Nephron (organoid): ENCODE measurements around the gene CNR1.
A peak's percentile ranks its signal among the peaks of the same experiment; 100 is the strongest.

Experiments used
- H3K27ac Mint-ChIP-seq, 3 experiments: 2 replicates each; pipeline ENCODE4 v1.8.0; 2020; ENCODE audit warnings: mixed read lengths in 3 of 3, mild to moderate bottlenecking in 2 of 3, moderate library complexity in 1 of 3
- H3K27me3 Mint-ChIP-seq: 2 replicates; pipeline ENCODE4 v1.8.0; 2021; ENCODE audit warnings: low read depth, mild to moderate bottlenecking, moderate library complexity, mixed read lengths
- H3K36me3 Mint-ChIP-seq: 2 replicates; pipeline ENCODE4 v1.8.0; 2020; ENCODE audit warnings: low read depth, mixed read lengths
- H3K4me1 Mint-ChIP-seq: 2 replicates; pipeline ENCODE4 v1.8.0; 2020; ENCODE audit warnings: mixed read lengths
- H3K4me3 Mint-ChIP-seq, 3 experiments: 2 replicates each; pipeline ENCODE4 v1.8.0; 2020; ENCODE audit warnings: mild to moderate bottlenecking in 3 of 3, mixed read lengths in 3 of 3, moderate library complexity in 2 of 3
- H3K9me3 Mint-ChIP-seq: 2 replicates; pipeline ENCODE4 v1.8.0; 2020; ENCODE audit warnings: mixed read lengths
- CTCF ChIP-seq, 3 experiments: fragments of 200-600 bp; sonication (generic); IDR thresholded peaks; one replicate each; pipeline ENCODE4 v1.5.0; 2021; ENCODE audit warnings: antibody characterized with exemption in 3 of 3; ENCODE audit not compliant: unreplicated experiment in 3 of 3

Gene CNR1

GRCh38 chr6:88167352-88167937, 1.3 kb upstream of the CNR1 start:
- Mint-ChIP-seq H3K27me3 (peaks cover 80% of the 10 kb centered on the region), H3K36me3 (no peaks in the 10 kb centered on the region), H3K4me1 (peaks cover 9% of the 10 kb centered on the region), H3K4me3 (peak overlapping the region; percentile 62 to 80 (median 76)), H3K27ac (no peak overlapping the region), H3K9me3 (no peaks in the 10 kb centered on the region)
- no peak for TF ChIP-seq CTCF (IDR thresholded peaks at IDR 0.05; ENCODE audit: unreplicated experiment in 3 of 3)

GRCh38 chr6:88166493-88167351, 575 bp upstream of the CNR1 start:
- peaks cover 84% of the 10 kb centered on the region for H3K27me3 Mint-ChIP-seq
- peak overlapping the region; percentile 84 to 87 (median 86) for H3K4me3 Mint-ChIP-seq
- no peak for TF ChIP-seq CTCF (IDR thresholded peaks at IDR 0.05; ENCODE audit: unreplicated experiment in 3 of 3)
- no peaks in the 10 kb centered on the region for H3K9me3 Mint-ChIP-seq
- H3K4me1 Mint-ChIP-seq = peaks cover 9% of the 10 kb centered on the region
- H3K36me3 Mint-ChIP-seq = no peaks in the 10 kb centered on the region
- no peak overlapping the region for H3K27ac Mint-ChIP-seq

GRCh38 chr6:88165087-88165843, 882 bp downstream of the CNR1 start:
- H3K27ac Mint-ChIP-seq = peak overlapping the region in 2 of 3 experiments; percentile 10 to 20
- H3K27me3 Mint-ChIP-seq = peaks cover 71% of the 10 kb centered on the region
- TF ChIP-seq CTCF (IDR thresholded peaks at IDR 0.05; ENCODE audit: unreplicated experiment in 3 of 3) = no peak
- no peaks in the 10 kb centered on the region for H3K36me3 Mint-ChIP-seq
- H3K4me1 Mint-ChIP-seq = peaks cover 9% of the 10 kb centered on the region
- peak overlapping the region; percentile 82 to 87 (median 87) for H3K4me3 Mint-ChIP-seq
- no peaks in the 10 kb centered on the region for H3K9me3 Mint-ChIP-seq

GRCh38 chr6:88164061-88164460, 2.1 kb downstream of the CNR1 start:
- Mint-ChIP-seq H3K4me1 (peaks cover 9% of the 10 kb centered on the region), H3K27me3 (peaks cover 59% of the 10 kb centered on the region), H3K4me3 (peak overlapping the region; percentile 57 to 82 (median 74)), H3K9me3 (no peaks in the 10 kb centered on the region), H3K36me3 (no peaks in the 10 kb centered on the region), H3K27ac (no peak overlapping the region)
- TF ChIP-seq CTCF (IDR thresholded peaks at IDR 0.05; ENCODE audit: unreplicated experiment in 3 of 3) = no peak

- H3K4me3 Mint-ChIP-seq = peak overlapping the region in 2 of 3 experiments; percentile 2 to 50
- no peak for TF ChIP-seq CTCF (IDR thresholded peaks at IDR 0.05; ENCODE audit: unreplicated experiment in 3 of 3)
- H3K27me3 Mint-ChIP-seq = peaks cover 55% of the 10 kb centered on the region
- H3K9me3 Mint-ChIP-seq = no peaks in the 10 kb centered on the region
- no peak overlapping the region for H3K27ac Mint-ChIP-seq
- no peaks in the 10 kb centered on the region for H3K36me3 Mint-ChIP-seq
- peaks cover 9% of the 10 kb centered on the region for H3K4me1 Mint-ChIP-seq
Measured at GRCh38 chr6:88163616-88164015, 2.5 kb downstream of the CNR1 start.
